Suprapubic skin (tissue), 4 donors: ENCODE results near the gene RBM47.

Experiments
- CTCF ChIP-seq, 2 donors: fragments of 200-600 bp in 1 of 2; fragments of 450-650 bp in 1 of 2; sonication (generic) in 1 of 2; IDR thresholded peaks; one replicate each; pipeline ENCODE4 v1.5.1; 2016 to 2019; ENCODE audit warnings: antibody characterized with exemption in 2 of 2, mild to moderate bottlenecking in 1 of 2, moderate library complexity in 1 of 2
- EP300 ChIP-seq: sonication (generic); formaldehyde crosslinking; IDR thresholded peaks from one replicate; pipeline ENCODE4 v1.6.1; 2017; ENCODE audit warnings: antibody characterized with exemption
- POLR2A ChIP-seq, 2 donors: fragments of 450-650 bp; IDR thresholded peaks; one replicate each; pipeline ENCODE4 v1.6.1; 2017; ENCODE audit warnings: antibody characterized with exemption in 2 of 2, mild to moderate bottlenecking in 2 of 2, moderate library complexity in 2 of 2
- POLR2AphosphoS5 ChIP-seq, 3 donors: sonication (generic); formaldehyde crosslinking; IDR thresholded peaks; one replicate each; pipeline ENCODE4 v1.6.1; 2017; ENCODE audit warnings: antibody characterized with exemption in 3 of 3

- TF ChIP-seq POLR2A (IDR thresholded peaks at IDR 0.05) = no peak
- no peak for TF ChIP-seq EP300
- TF ChIP-seq CTCF (IDR thresholded peaks at IDR 0.05) = no peak
- no peak for TF ChIP-seq POLR2AphosphoS5 (IDR thresholded peaks at IDR 0.05)
Observed at GRCh38 chr4:40412866-40413795, 216.5 kb downstream of the RBM47 start.
